ENCODE data around the gene ZNF43. TPM values are rescaled to one million over a fixed set of nuclear protein-coding genes. Genes with fewer than 3 reads are reported as not detected.
A peak's percentile ranks its signal among the peaks of the same experiment; 100 is the strongest.

The ZNF43 gene
- total and polyA plus RNA-seq, 3 experiments from 2014 or later, result 13.9 to 25.2 (median 22.7) TPM

DNA sequence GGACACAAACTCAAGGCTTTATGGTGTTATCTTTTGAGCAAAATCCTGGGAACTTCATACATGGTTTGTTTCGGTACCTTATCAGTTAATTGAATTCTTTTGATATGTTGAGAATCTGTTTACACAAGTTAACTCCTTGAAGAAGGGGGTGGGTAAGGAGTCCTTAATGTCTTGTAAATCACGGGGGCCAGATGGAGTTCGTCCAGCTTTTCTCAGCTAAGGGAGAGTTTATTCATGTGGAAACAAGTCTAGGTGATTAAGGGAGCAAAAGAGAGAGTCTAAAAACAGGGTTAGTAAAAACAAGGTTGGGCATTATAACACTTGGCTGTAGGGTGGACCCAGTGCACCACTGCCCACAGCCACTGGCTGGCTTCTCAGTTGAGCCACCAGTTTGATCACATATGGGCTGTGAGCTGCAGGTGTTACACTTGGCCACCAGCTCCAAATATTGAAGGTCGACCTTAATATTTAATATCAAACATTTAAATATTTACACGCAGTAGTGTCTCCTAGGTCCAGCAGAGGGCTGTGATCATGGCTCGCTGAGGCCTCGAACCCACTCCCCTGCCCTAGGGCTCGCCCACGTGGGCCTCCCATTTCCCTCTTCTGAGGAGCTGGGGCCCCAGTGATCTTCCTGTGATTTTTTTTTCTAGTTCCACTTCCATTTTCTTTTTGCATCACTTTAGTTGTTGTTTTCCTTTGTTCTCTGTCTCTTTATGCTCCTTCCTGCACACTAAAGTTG lies 21.0 kb upstream of the ZNF43 start:
- H3K27me3 Mint-ChIP-seq, result peaks cover 1 to 3% of the 10 kb centered on the region in 2 donors
- H3K27ac Mint-ChIP-seq, result no peak overlapping the region
- peak overlapping the region in 1 of 7 donors; percentile 16 for H3K4me3 Mint-ChIP-seq
- no peaks in the 10 kb centered on the region for H3K36me3 Mint-ChIP-seq
- no peaks in the 10 kb centered on the region for H3K9me3 Mint-ChIP-seq
- CTCF ChIA-PET, result no interaction called here
- H3K27me3 ChIP-seq (ENCODE audit: insufficient read depth, low read length, poor library complexity, severe bottlenecking), result no peaks in the 10 kb centered on the region
- H3K4me3 ChIP-seq (ENCODE audit: low read length), result no peak overlapping the region
- H3K36me3 ChIP-seq (ENCODE audit: insufficient read depth, low read length), result no peaks in the 10 kb centered on the region
- H3K4me1 ChIP-seq (ENCODE audit: insufficient read depth, low read length), result peaks cover 6% of the 10 kb centered on the region
- POLR2A ChIA-PET, result no interaction called here
- no peaks in the 10 kb centered on the region for H3K9me3 ChIP-seq (ENCODE audit: low read length)
- no peak overlapping the region for H3K27ac ChIP-seq (ENCODE audit: low read depth, low read length)
- peaks cover 6 to 7% (median 7%) of the 10 kb centered on the region in 3 donors for H3K4me1 Mint-ChIP-seq
- no peak for DNase-seq

DNA sequence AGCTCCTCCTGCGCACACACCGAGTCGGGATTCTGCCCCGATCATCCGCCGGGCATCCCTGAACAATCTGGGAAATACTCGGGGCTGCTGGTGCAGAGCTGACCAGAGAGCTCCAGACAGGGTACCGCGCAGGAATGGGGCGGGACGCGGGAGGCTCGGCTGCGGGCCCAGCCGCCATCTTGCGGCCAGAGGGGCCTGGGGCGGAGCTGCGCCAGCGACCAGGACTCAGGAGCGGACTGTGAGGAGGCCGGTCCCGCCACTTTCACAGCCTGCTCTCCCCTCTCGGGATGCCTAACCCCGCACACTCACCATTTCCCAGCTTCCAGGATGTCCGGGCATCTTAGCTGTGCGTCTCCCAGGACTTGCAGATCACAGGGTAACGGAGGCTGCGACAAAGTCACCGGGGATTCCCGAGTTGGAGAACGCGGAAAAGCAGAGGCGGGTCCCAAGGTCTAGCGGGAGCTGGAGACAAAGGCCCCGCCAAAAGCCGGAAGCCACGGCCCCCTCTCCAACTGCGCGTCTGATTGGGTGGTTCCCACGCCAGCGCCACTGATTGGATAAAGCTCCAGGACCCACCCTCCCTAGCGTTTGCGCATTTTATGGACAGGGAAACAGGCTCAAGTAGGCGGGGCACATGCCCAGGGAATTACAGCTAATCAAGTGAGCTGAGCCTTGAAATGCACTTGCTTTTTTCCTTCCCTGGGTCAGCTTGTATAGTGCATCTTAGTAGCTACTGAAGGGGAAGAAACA lies 15.8 kb upstream of the ZNF43 start:
- CTCF ChIA-PET, result interaction anchor here (0.9 to 2.0 kb wide), 3 partner anchors 16 to 84 kb away, joined by 3 to 12 read pairs (median 4); partner anchors contain the start of genes ZNF100 and ZNF43
- Mint-ChIP-seq H3K4me1 (peaks cover 23 to 30% (median 23%) of the 10 kb centered on the region in 3 donors), H3K36me3 (peaks cover 0 to 20% (median 4%) of the 10 kb centered on the region in 3 donors), H3K27me3 (peaks cover 1 to 3% of the 10 kb centered on the region in 2 donors), H3K9me3 (no peaks in the 10 kb centered on the region), H3K27ac (peak overlapping the region; percentile 80 to 99 (median 93)), H3K4me3 (peak overlapping the region; percentile 91 to 98 (median 94))
- Histone ChIP-seq H3K36me3 (ENCODE audit: insufficient read depth, low read length) (no peaks in the 10 kb centered on the region), H3K4me1 (ENCODE audit: insufficient read depth, low read length) (peaks cover 6% of the 10 kb centered on the region), H3K27me3 (ENCODE audit: insufficient read depth, low read length, poor library complexity, severe bottlenecking) (no peaks in the 10 kb centered on the region), H3K4me3 (ENCODE audit: low read length) (peak overlapping the region; percentile 99), H3K9me3 (ENCODE audit: low read length) (no peaks in the 10 kb centered on the region), H3K27ac (ENCODE audit: low read depth, low read length) (peak overlapping the region; percentile 80)
- POLR2A ChIA-PET, result interaction anchor here (0.6 to 1.9 kb wide), 5 partner anchors 12 to 346 kb away, joined by 3 to 32 read pairs (median 4); partner anchors contain the start of genes ZNF100, ZNF429 and ZNF43
- peak; percentile 85 to 92 (median 89) for DNase-seq

- no peaks in the 10 kb centered on the region for H3K27me3 Mint-ChIP-seq
- ChIA-PET POLR2A (interaction anchor here (0.6 to 1.9 kb wide), 3 partner anchors 15 to 928 kb away, joined by 3 to 32 read pairs (median 9); partner anchors contain the start of genes ZNF43 and ZNF85), CTCF (interaction anchor here (0.9 kb wide), 1 partner anchor 20 kb away, joined by 3 read pairs; no protein-coding TSS in a partner anchor)
- Histone ChIP-seq H3K4me3 (ENCODE audit: low read length) (no peak overlapping the region), H3K4me1 (ENCODE audit: insufficient read depth, low read length) (peaks cover 6% of the 10 kb centered on the region), H3K36me3 (ENCODE audit: insufficient read depth, low read length) (no peaks in the 10 kb centered on the region), H3K27ac (ENCODE audit: low read depth, low read length) (no peak overlapping the region), H3K27me3 (ENCODE audit: insufficient read depth, low read length, poor library complexity, severe bottlenecking) (no peaks in the 10 kb centered on the region), H3K9me3 (ENCODE audit: low read length) (no peaks in the 10 kb centered on the region)
- H3K36me3 Mint-ChIP-seq, result peaks cover 0 to 27% (median 4%) of the 10 kb centered on the region in 3 donors
- H3K4me1 Mint-ChIP-seq, result peaks cover 23 to 30% (median 28%) of the 10 kb centered on the region in 3 donors
- H3K9me3 Mint-ChIP-seq, result no peaks in the 10 kb centered on the region
- DNase-seq, result no peak
- H3K27ac Mint-ChIP-seq, result peak overlapping the region in 7 of 8 donors; percentile 6 to 78 (median 64)
- peak overlapping the region; percentile 68 to 98 (median 94) for H3K4me3 Mint-ChIP-seq
Measured at GRCh38 chr19:21850656-21851255, 14.8 kb upstream of the ZNF43 start.

GRCh38 chr19:21848706-21849105 lies 12.7 kb upstream of the ZNF43 start:
- peaks cover 10 to 41% (median 12%) of the 10 kb centered on the region in 3 donors for H3K36me3 Mint-ChIP-seq
- POLR2A ChIA-PET, result no interaction called here
- no peaks in the 10 kb centered on the region for H3K36me3 ChIP-seq (ENCODE audit: insufficient read depth, low read length)

DNA sequence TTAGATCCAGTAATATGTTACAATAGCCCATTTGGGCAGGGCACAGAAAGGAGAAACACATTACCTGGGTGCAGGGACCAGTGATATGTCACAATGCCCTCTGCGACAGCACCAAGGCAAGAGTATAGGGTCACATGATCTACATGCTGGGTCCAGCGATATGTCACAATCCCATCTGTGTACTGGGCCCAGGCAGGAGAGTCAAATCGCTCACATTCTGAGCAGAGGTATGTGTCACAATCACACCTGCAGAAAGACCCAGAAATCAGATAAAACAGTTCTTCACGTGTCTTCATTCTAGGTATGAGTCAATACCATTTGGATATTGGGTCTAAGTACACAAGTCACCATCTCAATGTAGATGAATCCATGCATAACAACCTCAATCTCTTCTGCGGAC lies 7.1 kb upstream of the ZNF43 start:
- Mint-ChIP-seq H3K9me3 (no peaks in the 10 kb centered on the region), H3K27me3 (peaks cover 0 to 2% of the 10 kb centered on the region in 2 donors), H3K36me3 (peaks cover 19 to 64% (median 34%) of the 10 kb centered on the region in 3 donors), H3K4me3 (no peak overlapping the region), H3K27ac (no peak overlapping the region), H3K4me1 (peaks cover 0 to 8% (median 7%) of the 10 kb centered on the region in 3 donors)
- Histone ChIP-seq H3K27ac (ENCODE audit: low read depth, low read length) (no peak overlapping the region), H3K4me3 (ENCODE audit: low read length) (no peak overlapping the region), H3K27me3 (ENCODE audit: insufficient read depth, low read length, poor library complexity, severe bottlenecking) (no peaks in the 10 kb centered on the region), H3K9me3 (ENCODE audit: low read length) (no peaks in the 10 kb centered on the region), H3K4me1 (ENCODE audit: insufficient read depth, low read length) (no peaks in the 10 kb centered on the region), H3K36me3 (ENCODE audit: insufficient read depth, low read length) (peaks cover 21% of the 10 kb centered on the region)
- DNase-seq, result no peak
- ChIA-PET POLR2A (no interaction called here), CTCF (no interaction called here)

More at GRCh38 chr19:21848706-21849105, 12.7 kb upstream of the ZNF43 start:
- CTCF ChIA-PET, result no interaction called here
- H3K4me1 ChIP-seq (ENCODE audit: insufficient read depth, low read length), result peaks cover 6% of the 10 kb centered on the region
- no peak overlapping the region for H3K27ac ChIP-seq (ENCODE audit: low read depth, low read length)
- H3K4me3 Mint-ChIP-seq, result peak overlapping the region in 1 of 7 donors; percentile 50
- no peak for DNase-seq
- no peaks in the 10 kb centered on the region for H3K9me3 ChIP-seq (ENCODE audit: low read length)
- no peaks in the 10 kb centered on the region for H3K27me3 ChIP-seq (ENCODE audit: insufficient read depth, low read length, poor library complexity, severe bottlenecking)
- peaks cover 0 to 2% of the 10 kb centered on the region in 2 donors for H3K27me3 Mint-ChIP-seq
- peaks cover 28 to 30% (median 30%) of the 10 kb centered on the region in 3 donors for H3K4me1 Mint-ChIP-seq
- no peaks in the 10 kb centered on the region for H3K9me3 Mint-ChIP-seq
- peak overlapping the region in 1 of 8 donors; percentile 26 for H3K27ac Mint-ChIP-seq
- no peak overlapping the region for H3K4me3 ChIP-seq (ENCODE audit: low read length)

- H3K36me3 ChIP-seq (ENCODE audit: insufficient read depth, low read length), result peaks cover 21% of the 10 kb centered on the region
- CTCF ChIA-PET, result no interaction called here
Measured at GRCh38 chr19:21841488-21842097, 5.6 kb upstream of the ZNF43 start.

GRCh38 chr19:21841081-21841480 lies 5.1 kb upstream of the ZNF43 start:
- Histone ChIP-seq H3K4me1 (ENCODE audit: insufficient read depth, low read length) (peaks cover 7% of the 10 kb centered on the region), H3K9me3 (ENCODE audit: low read length) (no peaks in the 10 kb centered on the region), H3K27ac (ENCODE audit: low read depth, low read length) (no peak overlapping the region), H3K36me3 (ENCODE audit: insufficient read depth, low read length) (peaks cover 21% of the 10 kb centered on the region), H3K27me3 (ENCODE audit: insufficient read depth, low read length, poor library complexity, severe bottlenecking) (no peaks in the 10 kb centered on the region), H3K4me3 (ENCODE audit: low read length) (no peak overlapping the region)
- no peaks in the 10 kb centered on the region for H3K9me3 Mint-ChIP-seq
- ChIA-PET POLR2A (no interaction called here), CTCF (no interaction called here)
- peak overlapping the region in 1 of 8 donors; percentile 12 for H3K27ac Mint-ChIP-seq
- H3K4me1 Mint-ChIP-seq, result peaks cover 5 to 13% (median 6%) of the 10 kb centered on the region in 3 donors
- H3K4me3 Mint-ChIP-seq, result no peak overlapping the region
- peaks cover 19 to 57% (median 34%) of the 10 kb centered on the region in 3 donors for H3K36me3 Mint-ChIP-seq
- peaks cover 0 to 2% of the 10 kb centered on the region in 2 donors for H3K27me3 Mint-ChIP-seq
- no peak for DNase-seq

More at GRCh38 chr19:21841488-21842097, 5.6 kb upstream of the ZNF43 start:
- Mint-ChIP-seq H3K36me3 (peaks cover 19 to 58% (median 34%) of the 10 kb centered on the region in 3 donors), H3K27ac (no peak overlapping the region), H3K4me3 (no peak overlapping the region), H3K4me1 (peaks cover under 1 to 7% (median 6%) of the 10 kb centered on the region in 3 donors), H3K27me3 (peaks cover 0 to 2% of the 10 kb centered on the region in 2 donors), H3K9me3 (no peaks in the 10 kb centered on the region)
- no peaks in the 10 kb centered on the region for H3K27me3 ChIP-seq (ENCODE audit: insufficient read depth, low read length, poor library complexity, severe bottlenecking)
- no peak for DNase-seq
- peaks cover 2% of the 10 kb centered on the region for H3K4me1 ChIP-seq (ENCODE audit: insufficient read depth, low read length)
- POLR2A ChIA-PET, result no interaction called here
- H3K4me3 ChIP-seq (ENCODE audit: low read length), result no peak overlapping the region
- H3K27ac ChIP-seq (ENCODE audit: low read depth, low read length), result no peak overlapping the region
- no peaks in the 10 kb centered on the region for H3K9me3 ChIP-seq (ENCODE audit: low read length)

Data from CD8-positive, alpha-beta memory T cell (primary cell).